Measurements from ENCODE around the gene UQCR11.

GRCh38 chr19:1582201-1582600 lies 23.1 kb downstream of the UQCR11 start:
- TF ChIP-seq POLR2AphosphoS5 (IDR thresholded peaks at IDR 0.05), result no peak
- TF ChIP-seq CTCF (IDR thresholded peaks at IDR 0.05), result no peak
- TF ChIP-seq POLR2A (IDR thresholded peaks at IDR 0.05), result no peak
- no peak for TF ChIP-seq EP300 (IDR thresholded peaks at IDR 0.05)

All from stomach (tissue), 4 donors.